Adrenal gland (tissue), 5 donors: ENCODE results near the gene CABCOCO1.

Source experiments
- CTCF ChIP-seq, 6 experiments: fragments of 450-650 bp in 4 of 6; fragments of 200-600 bp in 2 of 6; sonication (generic) in 1 of 6; IDR thresholded peaks; 1 replicate in 5 of 6; 2 replicates in 1 of 6; pipeline versions ENCODE4 v1.5.1 to v1.8.0; 2016 to 2021; ENCODE audit warnings: antibody characterized with exemption in 6 of 6, mild to moderate bottlenecking in 2 of 6, moderate library complexity in 1 of 6
- POLR2A ChIP-seq, 2 donors: fragments of 450-650 bp; IDR thresholded peaks; one replicate each; pipeline ENCODE4 v1.6.1; 2017; ENCODE audit warnings: antibody characterized with exemption in 2 of 2, mild to moderate bottlenecking in 2 of 2, moderate library complexity in 1 of 2
- donor health status: DM: no; HTN: no; CAD: no.

GRCh38 chr10:61632057-61632670, 30.6 kb upstream of the CABCOCO1 start:
- no peak for TF ChIP-seq POLR2A (IDR thresholded peaks at IDR 0.05)
- no peak for TF ChIP-seq CTCF (IDR thresholded peaks at IDR 0.05)
